ENCODE results near the gene SDHA. TPM values are rescaled to one million over a fixed set of nuclear protein-coding genes. Genes with fewer than 3 reads are reported as not detected.

SDHA gene
- 128 and 233 TPM in 2 replicates for total RNA-seq

DNA sequence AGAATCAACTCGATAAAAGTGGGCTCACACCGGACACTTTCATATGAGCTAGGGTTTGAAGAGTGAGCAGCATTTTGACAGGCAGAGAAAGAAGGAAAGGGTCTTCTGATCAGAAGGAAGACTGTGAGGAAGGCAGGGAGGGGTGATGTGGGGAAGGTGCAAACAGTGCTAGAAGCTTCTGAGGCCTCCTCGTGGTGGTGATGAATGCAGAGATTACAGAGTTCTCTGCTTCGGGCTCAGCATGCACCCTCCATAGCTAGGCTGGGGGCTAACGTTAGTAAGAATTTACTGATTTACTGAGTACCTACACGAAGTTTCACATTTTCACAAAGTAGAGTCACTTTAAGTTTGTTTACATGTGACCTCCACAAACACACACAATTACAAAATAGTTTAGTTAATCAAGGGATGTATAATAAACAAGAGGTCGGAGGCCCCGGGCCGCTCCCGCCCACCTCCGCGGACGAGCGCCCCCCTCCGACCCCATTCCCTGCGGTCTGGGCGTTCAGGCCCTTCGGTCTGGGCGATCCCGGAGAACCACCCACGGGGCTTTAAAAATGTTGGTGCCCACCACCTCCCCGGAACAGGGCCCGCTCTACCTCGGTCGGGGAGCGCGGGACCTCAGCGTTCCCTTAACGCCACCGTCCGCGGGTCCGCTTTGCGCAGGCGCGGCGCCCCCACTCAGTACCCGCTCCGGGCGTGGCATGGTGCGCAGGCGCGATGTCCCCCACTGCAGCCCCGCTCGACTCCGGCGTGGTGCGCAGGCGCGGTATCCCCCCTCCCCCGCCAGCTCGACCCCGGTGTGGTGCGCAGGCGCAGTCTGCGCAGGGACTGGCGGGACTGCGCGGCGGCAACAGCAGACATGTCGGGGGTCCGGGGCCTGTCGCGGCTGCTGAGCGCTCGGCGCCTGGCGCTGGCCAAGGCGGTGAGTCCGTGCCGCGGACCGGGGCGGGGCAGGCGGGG is at the start of gene SDHA, which contains the start of gene CCDC127:
Gene SDHA (plus strand): TSS at position 827 of the 963 bp plus-strand sequence. CDS start 36 bp downstream, at position 863.
Gene CCDC127 (minus strand): TSS at position 660 of the 963 bp plus-strand sequence. CDS start 1,304 bp downstream, outside the sequence.
- peak; percentile 72 for DNase-seq (ENCODE audit: low read depth)

DNA sequence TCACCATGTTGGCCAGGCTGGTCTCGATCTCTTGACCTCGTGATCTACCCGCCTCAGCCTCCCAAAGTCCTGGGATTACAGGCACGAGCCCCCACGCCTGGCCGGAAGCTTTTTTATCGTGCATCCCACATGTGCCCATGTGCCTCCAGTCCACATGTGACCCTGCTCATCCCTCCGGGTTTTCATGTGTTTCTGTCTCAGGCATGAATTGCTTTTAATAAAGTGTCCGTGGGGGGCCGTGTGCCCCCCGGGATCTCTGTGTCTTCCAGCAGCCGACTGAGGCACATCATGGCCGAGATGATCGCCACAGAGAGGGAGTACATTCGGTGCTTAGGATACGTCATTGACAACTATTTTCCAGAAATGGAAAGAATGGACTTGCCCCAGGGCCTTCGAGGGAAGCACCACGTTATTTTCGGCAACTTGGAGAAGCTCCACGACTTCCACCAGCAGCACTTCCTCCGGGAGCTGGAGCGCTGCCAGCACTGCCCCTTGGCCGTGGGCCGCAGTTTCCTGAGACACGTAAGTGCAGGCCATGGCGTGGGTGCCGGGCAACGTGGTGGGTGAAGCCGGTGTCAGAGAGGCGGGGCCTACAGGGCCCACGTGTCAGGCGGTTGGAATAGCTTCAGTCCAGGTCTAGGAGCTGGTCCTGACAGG is 48.9 kb upstream of the SDHA start:
- no peak for DNase-seq (ENCODE audit: low read depth)

DNA sequence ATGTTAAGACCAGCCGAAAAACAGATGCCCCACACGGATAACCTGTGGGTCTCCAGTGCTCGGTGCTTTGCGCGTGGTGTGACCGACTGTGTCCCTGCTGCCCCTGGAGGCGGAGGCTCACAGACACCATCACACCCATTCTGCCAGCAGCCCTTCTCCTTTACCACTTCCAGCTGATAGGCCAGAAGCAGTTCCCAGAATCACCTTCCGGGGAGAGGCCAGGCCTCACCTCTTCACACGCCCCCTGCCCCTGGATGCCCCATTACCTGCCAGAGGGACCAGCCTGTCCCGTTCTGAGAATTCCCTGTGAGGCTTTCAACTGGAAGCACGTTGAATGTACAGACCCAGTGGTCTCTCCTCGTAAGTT is 48.4 kb upstream of the SDHA start:
- DNase-seq (ENCODE audit: low read depth), result no peak

DNA sequence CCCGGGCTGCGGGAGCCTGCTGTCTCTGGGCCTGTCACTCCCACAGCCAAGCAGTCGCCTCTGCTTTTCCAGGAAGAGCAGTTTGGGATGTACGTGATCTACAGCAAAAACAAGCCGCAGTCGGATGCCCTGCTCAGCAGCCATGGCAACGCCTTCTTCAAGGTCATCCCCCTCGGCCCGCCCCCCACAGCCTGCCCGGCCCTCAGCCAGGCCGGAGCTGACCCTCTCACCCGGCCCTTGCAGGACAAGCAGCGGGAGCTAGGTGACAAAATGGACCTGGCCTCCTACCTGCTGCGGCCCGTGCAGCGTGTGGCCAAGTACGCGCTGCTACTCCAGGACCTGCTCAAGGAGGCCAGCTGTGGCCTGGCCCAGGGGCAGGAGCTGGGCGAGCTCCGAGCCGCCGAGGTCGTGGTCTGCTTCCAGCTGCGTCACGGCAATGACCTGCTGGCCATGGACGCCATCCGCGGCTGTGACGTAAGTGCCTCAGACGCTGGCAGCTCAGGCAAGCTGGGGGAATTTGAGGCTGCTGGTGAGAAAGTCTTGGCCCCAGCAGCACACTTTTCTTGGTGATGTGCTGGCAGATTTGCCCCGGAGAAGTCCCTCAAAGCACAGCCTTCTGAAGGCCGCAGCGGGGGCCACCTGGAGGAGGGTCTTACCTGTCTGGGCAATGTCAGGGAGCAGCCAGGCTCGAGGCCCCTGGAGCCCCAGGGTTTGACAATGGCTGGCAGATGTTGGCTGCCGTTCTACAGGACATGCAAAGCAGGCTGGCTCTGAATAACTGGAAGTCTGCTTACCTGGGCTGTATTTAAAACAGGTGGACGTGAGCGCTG is 46.9 kb upstream of the SDHA start:
- DNase-seq (ENCODE audit: low read depth), result no peak

DNA sequence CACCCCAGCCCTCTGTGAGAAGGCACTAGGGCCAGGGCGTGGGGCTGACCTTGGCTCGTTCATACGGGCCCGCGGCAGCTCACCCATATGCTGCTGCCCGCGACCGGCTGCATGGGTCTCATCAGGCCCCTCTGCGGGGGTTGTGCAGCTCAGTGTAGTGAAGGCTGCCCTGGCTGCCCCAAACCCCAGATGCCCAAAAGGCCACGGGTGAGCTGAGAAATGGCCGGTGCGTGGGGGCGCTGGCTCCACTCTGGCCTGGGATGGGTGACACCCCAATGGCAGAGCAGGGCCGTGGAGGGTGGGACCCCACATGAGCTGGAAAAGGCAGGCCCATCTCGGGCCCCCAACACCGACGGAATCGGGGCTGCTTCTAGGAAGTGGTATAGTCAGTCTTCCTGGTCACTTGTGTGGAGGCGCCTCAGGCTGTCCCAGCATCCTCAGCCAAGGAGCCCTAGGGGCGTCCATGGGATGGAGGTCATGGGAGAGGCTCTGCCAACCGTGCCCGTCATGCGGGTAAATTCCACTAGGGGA is 46.3 kb upstream of the SDHA start:
- DNase-seq (ENCODE audit: low read depth), result no peak

DNA sequence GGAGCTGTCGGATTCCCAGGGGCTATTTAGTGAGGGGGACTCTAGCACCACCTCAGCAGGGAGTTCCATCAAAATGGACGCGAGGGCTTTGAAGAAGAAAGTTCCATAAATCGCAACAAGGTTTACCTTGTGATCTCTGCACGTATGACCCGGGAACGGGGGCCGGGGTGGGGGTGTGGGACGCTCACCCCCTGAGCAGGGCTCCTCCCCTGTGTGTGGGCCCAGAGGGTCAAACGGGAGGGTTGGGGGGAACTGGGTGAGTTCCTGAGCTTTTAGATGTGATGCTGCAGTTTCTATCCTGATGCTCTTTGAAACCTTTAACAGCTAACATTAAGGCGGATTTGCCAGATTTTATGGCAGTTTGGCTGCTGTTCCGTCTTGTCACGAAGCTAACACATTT is 45.7 kb upstream of the SDHA start:
- no peak for DNase-seq (ENCODE audit: low read depth)

DNA sequence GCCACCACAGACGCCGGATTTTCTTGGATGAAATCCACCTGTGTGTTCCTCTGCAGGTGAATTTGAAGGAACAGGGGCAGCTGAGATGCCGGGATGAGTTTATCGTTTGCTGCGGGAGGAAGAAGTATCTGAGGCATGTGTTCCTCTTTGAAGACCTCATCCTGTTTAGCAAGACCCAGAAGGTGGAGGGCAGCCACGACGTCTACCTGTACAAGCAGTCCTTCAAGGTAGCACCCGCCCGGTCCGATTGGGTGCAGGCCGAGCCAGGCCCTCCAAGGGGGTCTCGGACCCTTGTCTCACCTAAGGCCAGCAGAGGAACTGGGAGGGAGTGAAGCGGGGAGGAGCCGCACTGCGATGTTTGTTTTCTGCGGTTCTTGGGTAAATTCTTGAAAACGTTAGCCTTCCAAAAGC is 45.3 kb upstream of the SDHA start:
- no peak for DNase-seq (ENCODE audit: low read depth)

DNA sequence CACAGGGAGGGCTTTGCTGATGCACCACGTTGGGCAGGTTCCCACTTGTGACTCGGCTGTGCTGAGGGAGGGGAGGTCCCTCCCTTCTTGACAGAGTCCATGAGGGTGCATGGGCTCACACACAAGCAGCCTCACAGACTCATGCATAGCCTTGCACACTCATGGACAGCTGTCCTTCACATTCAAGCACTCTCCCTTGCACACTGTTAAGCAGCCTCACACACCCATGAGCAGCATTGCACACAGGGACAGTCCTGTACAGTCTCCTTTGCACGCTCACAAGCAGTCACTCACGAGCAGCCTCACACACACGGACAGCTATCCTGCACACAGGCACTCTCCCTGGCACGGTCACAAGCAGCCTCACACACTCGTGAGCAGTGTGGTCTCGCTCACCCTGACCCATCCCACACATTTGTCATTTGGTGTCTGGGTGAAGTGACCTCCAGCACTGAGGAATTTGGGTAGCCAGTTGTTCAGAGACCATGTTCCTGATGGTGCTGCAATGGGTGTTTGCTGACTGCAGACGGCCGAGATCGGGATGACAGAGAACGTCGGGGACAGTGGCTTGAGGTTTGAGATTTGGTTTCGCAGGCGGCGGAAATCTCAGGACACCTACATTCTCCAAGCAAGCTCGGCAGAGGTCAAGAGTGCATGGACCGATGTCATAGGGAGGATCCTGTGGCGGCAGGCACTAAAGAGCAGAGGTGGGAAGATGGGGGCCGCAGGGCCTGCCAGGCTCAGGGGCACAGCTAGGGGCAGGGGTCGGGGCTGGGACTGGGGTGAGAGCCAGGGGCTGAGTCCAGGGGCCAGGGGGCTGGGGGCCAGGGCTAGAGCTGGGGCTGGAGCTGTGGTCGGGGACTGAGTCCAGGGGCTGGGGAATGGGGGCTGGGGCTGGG is 44.5 kb upstream of the SDHA start:
- no peak for DNase-seq (ENCODE audit: low read depth)

DNA sequence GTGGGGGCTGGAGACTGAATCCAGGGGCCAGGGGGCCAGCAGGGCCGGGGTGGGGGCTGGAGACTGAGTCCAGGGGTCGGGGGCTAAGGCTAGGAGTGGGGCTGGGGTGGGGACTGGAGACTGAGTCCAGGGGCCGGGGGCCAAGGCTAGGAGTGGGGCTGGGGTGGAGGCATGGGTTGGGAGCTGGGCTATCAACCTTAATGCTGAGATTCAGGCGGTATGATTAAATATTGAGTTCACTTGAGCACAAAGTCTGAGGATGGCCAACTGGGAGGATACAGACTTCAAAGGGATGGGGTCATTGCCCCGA is 43.9 kb upstream of the SDHA start:
- DNase-seq (ENCODE audit: low read depth), result no peak

DNA sequence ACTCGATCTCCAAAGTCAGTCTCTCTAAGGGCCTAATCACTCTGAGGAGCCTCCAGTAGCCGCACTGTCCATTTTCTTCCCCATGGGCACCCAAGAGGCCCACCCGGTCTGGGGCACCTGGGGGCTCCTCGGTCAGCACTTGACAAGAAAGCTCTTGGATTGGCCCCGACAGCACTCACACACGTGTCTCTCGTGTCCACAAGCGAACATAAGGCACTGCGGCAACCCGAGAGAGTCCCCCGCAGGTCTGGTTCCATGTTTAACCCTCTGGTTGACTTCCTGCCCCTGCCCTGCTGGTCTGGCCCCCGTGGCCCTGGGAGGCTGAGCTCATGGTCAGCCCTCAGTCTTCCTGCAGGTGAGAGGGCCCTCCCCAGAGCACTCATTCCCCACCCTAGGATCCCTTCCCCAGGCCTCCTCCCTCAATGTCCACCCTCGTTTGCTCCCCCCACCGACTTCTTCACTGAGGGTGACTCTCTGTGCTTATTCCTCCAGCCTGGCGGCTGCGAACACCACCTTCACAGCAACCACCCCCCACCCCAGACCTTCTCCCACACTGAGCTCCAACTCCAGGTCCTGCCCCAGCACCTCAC is 43.1 kb upstream of the SDHA start:
- no peak for DNase-seq (ENCODE audit: low read depth)

DNA sequence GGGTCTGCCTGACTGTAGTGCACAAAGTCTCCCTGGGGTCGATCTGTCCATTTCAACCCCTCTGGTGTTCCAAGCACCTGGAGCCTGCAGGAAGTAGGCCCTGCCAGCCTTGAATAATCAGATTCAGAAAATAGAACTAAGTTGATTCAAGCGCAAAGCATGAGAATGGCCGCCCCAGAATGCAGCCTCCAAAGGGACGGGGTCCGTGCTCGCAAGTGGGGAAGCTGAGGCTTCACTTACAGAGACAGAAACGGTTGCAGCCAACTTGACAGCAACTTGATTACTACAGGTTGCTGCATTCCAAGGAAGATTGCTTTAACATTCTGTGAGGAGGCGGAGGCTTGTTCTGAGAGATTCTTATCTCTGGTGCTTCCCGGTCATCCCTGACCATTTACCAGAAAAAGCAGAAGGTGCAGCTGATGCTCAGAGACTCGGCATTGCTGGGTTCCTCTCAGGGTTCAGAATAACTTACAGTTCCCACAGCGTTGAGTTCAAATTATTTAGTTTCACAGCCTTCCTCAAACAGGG is 41.8 kb upstream of the SDHA start:
- DNase-seq (ENCODE audit: low read depth), result no peak

DNA sequence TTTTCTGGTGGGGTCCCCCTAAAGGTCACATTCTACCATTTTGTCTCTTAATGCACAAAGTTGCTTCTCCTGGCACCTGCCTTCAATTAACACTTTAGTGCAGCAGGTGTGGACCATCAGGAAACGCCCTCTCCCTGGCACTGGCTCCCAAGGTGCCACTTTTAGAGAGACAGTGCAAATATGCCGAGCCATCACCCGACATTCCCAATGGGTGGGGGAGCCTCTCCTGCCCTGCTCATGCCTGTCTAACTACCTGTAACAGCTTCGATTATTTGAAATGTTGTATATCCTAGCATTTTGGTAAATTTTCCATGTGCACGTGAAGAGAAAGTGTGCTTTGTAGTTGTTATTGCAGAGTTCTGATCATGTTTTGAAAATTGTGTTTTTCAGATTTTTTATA is 40.0 kb upstream of the SDHA start:
- no peak for DNase-seq (ENCODE audit: low read depth)

DNA sequence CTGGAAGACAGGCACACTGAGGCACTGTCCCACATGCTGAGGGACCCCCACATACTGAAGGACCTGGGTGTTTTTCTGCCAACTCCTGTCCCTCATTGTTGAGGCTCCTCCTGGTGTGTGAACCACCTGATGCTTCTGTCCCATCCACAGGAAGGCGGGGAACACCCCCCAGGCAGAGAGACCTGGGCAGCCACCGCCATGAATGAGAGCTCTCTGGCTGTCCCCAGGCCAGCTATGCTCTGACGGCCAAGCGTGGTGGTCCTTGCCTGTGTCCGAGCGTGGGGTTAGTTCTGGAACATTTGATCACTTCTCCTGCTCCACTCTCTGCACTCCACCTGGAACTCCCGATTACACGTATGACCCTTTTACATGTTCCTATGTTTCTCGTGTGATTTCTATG is 38.7 kb upstream of the SDHA start:
- DNase-seq (ENCODE audit: low read depth), result no peak

DNA sequence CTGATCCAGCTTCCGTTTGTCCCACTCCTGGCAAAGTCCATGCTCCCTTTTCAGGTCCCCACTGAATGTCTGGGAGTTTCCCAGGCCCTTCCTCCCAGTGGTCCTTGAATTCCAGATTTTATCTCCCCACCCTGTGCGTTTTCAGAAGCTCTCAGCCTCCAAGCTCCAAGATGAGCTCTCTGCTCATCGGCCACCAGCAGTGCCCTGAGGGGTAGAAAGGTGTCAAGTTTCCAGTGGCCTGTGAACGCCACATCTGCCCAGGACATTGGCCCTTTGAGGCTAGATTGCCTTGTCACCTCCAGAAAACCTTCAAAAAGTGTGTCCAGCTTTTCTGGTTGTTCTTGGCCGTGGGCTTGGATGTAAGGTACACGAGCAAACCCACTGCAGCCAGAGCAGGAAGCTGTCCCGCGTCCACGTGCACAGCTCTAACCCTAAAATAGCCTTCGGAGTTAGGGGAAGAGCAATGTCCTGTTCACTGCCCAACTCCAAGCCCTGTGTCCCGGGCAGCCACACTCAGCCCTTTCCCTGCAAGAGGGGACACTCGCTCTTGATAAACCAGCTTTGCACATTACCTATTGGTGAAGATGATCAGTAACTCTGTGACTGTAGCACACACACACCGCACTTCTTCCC is 37.7 kb upstream of the SDHA start:
- no peak for DNase-seq (ENCODE audit: low read depth)

DNA sequence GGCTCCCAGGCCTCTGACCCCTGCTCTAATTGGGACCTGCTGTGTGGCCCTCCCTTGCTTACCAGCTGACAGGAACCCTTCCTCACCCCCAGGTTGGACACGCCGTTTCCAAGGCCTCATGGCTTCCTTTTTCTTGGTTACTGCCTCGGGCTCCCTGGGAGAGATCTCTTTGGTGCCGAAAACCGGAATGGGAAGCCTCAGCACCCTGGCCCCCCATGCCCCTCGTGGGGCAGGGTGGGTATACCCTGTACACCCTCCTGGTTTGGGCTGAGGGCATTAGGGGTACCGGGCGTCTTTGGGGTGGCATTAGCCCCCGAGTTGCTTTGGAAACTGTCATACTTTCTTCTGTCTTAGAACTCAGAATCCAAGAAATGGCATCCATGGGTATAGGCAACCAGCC is 37.0 kb upstream of the SDHA start:
- DNase-seq (ENCODE audit: low read depth), result no peak

DNA sequence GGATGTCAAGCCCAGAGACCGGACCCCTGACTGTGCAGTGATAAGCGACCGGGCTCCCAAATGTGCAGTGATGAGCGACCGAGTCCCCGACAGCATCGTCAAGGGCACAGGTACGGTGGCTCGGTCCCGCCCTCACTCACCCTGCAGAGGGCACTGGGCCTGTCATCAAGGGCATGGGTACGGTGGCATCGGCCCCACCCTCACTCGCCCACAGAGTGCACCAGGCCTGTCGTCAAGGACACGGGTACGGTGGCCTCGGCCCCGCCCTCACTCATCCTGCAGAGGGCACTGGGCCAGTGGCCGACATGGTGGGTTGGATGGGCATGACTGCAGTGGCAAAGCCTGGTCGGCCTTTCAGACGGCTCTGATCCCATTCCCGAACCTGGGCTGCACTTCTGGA is 36.6 kb upstream of the SDHA start:
- no peak for DNase-seq (ENCODE audit: low read depth)

DNA sequence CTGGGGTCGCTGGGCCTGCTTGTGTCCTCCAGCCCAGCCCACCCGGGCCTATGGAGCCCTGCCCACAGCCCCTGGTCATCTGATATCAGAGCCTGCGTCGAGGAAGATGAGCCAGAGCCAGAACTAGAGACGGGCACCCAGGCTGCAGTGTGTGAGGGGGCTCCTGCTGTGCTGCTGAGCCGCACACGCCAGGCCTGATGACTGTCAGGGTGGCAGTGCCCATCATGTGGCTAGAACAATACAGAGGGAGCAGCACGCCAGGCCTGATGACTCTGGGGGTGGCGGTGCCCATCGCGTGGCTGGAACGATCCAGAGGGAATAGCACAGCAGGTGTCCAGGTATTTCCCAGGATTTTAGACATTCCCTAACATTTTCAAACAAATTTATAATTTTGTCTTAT is 36.0 kb upstream of the SDHA start:
- DNase-seq (ENCODE audit: low read depth), result no peak

DNA sequence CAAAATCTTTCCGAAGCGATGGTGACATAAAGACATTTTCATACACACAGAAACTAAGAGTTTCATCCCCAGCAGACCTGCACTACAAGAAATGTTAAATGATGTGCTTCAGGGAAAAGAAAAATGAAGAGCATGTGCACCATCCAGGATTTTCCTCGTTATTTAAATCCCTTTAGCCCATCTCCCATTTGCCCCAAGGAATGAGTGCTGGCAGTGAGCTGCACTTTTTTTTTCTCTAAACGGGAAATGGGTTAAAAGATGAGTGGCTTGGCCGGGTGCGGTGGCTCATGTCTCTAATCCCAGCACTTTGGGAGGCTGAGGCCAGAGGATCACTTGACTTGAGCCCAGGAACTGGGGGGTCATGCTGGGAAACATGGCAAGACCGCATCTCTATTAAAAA is 33.6 kb upstream of the SDHA start:
- DNase-seq (ENCODE audit: low read depth), result no peak

DNA sequence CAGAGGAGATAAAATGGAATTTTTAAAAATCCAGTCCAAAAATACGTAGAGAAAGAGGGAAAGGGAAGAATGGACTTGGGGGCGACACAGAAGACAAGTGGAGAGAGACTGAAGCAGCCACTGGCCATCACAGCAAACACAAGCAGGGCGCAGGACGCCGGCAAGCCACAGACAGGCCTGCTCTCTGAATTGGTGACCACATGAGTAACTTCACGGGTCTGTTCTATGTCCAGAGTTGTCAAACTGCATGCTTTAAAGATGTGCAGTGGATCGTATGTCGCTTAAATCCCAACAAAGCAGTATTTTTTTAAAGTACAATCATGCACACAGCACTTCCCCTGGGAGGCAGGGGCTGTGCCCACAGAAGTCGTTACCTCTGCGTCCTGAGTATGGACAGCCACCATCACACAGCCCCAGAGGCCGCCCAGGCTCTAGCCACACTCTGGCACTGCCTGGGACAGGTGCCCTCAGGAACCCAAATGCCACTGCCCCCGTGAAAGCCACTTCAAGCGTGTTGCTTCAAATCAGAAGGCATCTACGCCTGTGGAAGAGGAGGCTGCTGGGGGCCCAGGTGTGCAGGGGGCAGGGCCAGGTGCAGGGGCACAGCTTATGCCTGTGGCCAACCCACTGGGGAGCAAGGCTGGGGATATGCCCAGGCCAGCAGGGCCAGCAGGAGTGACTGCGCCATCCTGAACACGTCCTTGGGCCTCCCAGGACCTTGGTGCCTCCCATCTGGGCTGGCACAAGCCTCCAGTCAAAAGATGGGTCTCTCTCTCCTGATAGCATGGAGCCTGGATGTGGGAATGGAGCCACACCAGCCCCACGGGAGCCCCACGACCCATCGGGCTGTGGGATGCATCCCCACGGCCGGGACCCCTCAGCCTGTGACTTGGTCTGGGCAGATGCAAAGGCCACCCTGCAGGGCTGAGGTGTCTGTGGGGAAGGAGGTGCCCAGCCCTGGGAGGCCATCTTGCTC is 32.7 kb upstream of the SDHA start:
- no peak for DNase-seq (ENCODE audit: low read depth)

All from renal cortical epithelial cell (primary cell).